Activated naive CD4-positive, alpha-beta T cell treated with anti-CD3 and anti-CD28 coated beads, Interleukin-2, amount 10 ng/mL, durations not matched to agents 7 days and 5 days (primary cell): ENCODE data around the gene ENTR1.

Experiments used
- CTCF ChIA-PET: fragments of 350-600 bp; sonication (Branson Sonifier 250); formaldehyde crosslinking; loops from one replicate; lab custom pipeline; 2021; ENCODE audit warnings: antibody characterized with exemption; lab: Charles Lee
- DNase-seq: peaks from one replicate; pipeline ENCODE4 v3.0.0-alpha.2; 2020
- H3K27ac Mint-ChIP-seq: one replicate; pipeline ENCODE4 v1.8.0; 2021; ENCODE audit warnings: mild to moderate bottlenecking, moderate library complexity, mixed read lengths
- H3K27me3 Mint-ChIP-seq: one replicate; pipeline ENCODE4 v1.8.0; 2021; ENCODE audit warnings: mild to moderate bottlenecking, mixed read lengths
- H3K36me3 Mint-ChIP-seq: one replicate; pipeline ENCODE4 v1.8.0; 2021; ENCODE audit warnings: mixed read lengths
- H3K4me1 Mint-ChIP-seq: one replicate; pipeline ENCODE4 v1.8.0; 2021; ENCODE audit warnings: mixed read lengths
- H3K4me3 Mint-ChIP-seq: one replicate; pipeline ENCODE4 v1.8.0; 2021; ENCODE audit warnings: mild to moderate bottlenecking, moderate library complexity, mixed read lengths
- H3K9me3 Mint-ChIP-seq: one replicate; pipeline ENCODE4 v1.8.0; 2021; ENCODE audit warnings: mixed read lengths

ENTR1 gene

DNA sequence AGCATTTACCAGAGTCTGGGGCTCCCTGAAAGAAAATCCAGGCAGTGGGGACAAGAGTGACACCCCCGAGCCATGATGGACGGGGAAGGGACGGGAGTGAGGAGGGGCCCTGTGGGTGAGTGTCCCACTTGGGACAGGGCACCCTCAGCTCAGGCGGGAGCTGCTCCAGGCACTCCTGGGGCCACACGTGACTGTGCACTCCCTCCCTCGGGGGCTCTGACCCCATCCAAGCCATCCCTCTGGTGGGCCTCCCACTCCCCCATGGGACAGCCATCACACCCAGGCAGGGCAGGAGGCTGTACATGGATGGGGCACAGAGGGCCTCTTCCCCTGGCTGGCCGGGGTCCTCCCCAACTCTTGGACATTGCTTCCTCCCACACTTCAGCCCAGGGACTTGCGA is 34.0 kb downstream of the ENTR1 start:
- Mint-ChIP-seq H3K27ac (no peak overlapping the region), H3K27me3 (no peaks in the 10 kb centered on the region), H3K9me3 (no peaks in the 10 kb centered on the region), H3K4me3 (no peak overlapping the region), H3K36me3 (no peaks in the 10 kb centered on the region), H3K4me1 (no peaks in the 10 kb centered on the region)
- CTCF ChIA-PET = no interaction called here
- no peak for DNase-seq

DNA sequence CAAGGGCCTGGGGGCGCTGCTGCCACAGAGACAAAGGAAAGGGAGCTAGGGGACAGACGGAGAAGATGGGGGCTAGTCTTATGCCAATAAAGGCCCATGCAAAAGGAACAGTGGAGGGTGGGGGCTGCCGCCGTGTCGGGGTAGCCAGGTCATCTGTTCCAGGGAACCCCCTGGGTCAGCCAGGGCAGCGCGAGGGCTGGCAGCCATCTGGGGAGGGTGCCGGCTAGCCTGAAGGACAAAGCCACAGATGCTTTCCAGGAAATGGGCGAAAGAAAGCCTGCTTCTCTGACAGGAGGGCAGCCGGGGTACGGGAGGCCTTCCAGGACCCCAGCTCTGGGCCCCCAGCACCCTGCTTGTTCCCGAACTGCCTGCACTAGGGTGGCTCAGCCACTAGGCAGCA is 35.3 kb downstream of the ENTR1 start:
- H3K4me1 Mint-ChIP-seq = no peaks in the 10 kb centered on the region
- H3K27me3 Mint-ChIP-seq = no peaks in the 10 kb centered on the region
- no peak for DNase-seq
- H3K9me3 Mint-ChIP-seq = no peaks in the 10 kb centered on the region
- no peak overlapping the region for H3K27ac Mint-ChIP-seq
- no peaks in the 10 kb centered on the region for H3K36me3 Mint-ChIP-seq
- H3K4me3 Mint-ChIP-seq = no peak overlapping the region
- CTCF ChIA-PET = interaction anchor here (0.6 kb wide), 1 partner anchor 26 kb away, joined by 3 read pairs; no protein-coding TSS in a partner anchor

DNA sequence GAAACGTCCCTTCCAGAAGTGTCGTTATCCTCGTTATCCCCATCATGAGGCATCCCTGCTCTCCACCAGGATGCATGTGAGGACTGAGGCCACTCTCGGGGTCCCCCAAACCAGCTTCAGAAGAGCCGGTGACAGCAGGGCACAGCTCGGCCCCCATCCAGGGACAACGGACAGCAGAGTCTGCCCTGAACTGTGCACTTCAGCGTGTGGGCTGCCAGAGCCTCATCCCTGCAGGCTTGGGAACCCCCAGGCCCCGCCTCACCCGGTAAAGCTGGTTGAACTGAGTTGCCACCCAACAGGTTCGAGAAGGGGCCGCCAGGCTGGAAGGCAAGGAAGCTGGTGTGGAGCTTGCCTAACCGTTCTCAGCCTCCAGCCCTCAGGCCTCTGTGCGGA is 36.2 kb downstream of the ENTR1 start:
- CTCF ChIA-PET = no interaction called here
- no peaks in the 10 kb centered on the region for H3K27me3 Mint-ChIP-seq
- H3K27ac Mint-ChIP-seq = no peak overlapping the region
- no peaks in the 10 kb centered on the region for H3K4me1 Mint-ChIP-seq
- no peak for DNase-seq
- no peaks in the 10 kb centered on the region for H3K36me3 Mint-ChIP-seq
- H3K9me3 Mint-ChIP-seq = no peaks in the 10 kb centered on the region
- H3K4me3 Mint-ChIP-seq = no peak overlapping the region

DNA sequence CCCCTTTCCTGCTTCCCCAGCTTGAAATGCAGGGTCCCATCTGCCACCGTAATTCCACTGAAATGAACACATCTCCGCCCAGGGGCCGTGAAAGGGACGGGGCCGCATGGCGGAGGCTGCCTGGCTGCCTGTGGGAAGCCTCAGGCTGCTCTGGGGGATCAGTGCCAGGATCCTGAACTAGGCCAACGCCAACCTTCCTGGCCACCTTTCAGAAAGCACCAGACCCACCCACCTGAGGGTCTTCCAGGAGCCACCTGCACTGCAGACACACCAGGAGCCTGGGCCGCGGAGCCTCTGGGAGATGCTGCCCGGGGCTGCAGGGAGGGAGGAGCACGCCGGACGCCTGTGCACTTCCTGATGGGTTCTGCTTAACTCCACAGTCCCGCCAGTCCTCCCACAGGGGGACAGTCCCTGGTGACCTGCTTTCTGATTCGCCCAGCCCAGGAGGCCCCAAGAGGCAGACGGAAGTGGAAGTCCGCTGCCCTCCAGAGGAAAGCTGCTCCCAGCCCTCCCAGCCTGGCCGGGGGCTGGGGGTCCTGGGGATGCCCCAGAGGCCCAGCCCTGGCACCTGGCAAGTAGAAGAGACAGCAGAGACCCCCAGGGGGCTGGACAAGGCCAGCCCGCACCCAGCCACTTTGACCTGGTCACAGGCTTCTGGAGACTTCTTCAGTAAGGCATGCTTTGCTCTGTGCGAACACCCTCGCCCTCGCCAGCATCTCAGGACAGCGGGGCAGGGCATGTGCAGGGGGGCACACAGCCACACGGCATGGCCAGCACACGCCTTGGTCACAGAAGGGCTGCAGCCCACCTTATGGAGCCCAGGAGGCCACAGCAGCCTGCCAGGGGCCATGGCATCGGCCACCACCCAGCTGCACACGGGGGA is 36.9 kb downstream of the ENTR1 start, which contains the start of gene CARD9:
Gene CARD9, minus strand, starts transcription at position 370 of the 883 bp plus-strand sequence. CDS start 1,591 bp downstream, outside the sequence.
- Mint-ChIP-seq H3K36me3 (no peaks in the 10 kb centered on the region), H3K4me1 (no peaks in the 10 kb centered on the region), H3K27me3 (no peaks in the 10 kb centered on the region), H3K4me3 (no peak within 1 kb of the TSS), H3K27ac (no peak within 1 kb of the TSS), H3K9me3 (no peaks in the 10 kb centered on the region)
- CTCF ChIA-PET = no interaction called here
- DNase-seq = no peak

DNA sequence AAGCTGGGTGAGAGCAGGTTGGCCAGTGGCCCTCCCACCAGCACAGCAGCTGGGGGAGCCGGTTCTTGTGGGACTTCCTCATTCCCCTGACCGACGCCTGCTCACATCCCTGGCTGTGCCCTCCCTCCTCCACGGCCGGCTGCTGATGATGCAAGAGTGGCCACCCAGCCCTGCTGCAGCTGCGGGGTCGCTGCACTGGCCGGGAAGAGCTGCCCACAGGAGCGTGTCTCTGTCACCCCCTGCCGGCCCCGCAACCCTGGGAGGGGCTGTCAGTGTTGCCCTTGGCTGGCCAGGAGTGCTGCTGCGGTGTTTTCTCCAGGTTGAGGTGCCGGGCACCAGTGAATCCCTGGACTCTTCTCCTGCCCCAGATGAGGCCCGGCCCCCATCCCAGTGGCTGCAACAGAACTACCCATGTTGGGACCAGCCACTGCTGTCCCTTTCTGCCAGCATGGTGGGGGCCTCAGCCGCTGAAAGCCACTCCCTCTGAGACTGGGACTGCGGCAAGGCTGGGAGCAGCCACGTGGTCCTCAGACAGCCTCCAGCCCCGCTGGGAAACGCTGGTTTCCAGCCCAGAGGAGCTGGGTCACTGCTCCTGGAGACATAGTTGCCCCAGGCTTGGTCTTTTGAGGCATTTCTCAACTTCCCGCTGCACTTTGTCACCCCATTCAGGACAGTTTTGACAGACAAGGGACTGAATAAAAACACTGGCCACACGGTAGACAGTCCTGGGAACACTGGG is 37.7 kb downstream of the ENTR1 start:
- CTCF ChIA-PET = interaction anchor here (0.6 kb wide), 1 partner anchor 32 kb away, joined by 3 read pairs; no protein-coding TSS in a partner anchor

DNA sequence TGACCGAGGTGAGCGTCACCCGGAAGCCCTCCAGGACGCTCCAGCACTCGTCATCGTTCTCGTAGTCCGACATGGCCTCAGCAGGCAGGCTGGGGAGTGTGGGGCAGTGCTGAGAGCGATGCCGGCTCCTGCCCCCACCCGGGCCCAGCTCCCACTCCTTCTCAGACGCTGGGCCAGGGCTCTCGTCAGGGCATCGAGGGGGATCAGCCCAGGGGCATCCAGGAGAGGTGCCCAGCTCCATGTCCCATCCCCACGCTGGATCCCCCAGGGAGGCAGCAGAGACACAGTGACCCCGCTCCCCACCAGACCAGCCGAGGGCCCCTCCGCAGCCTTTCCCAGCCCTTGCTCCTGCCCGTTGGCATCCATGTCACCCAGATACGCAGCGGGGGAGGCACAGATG is 38.4 kb downstream of the ENTR1 start:
- no peaks in the 10 kb centered on the region for H3K36me3 Mint-ChIP-seq
- CTCF ChIA-PET = interaction anchor here (0.6 kb wide), 1 partner anchor 32 kb away, joined by 3 read pairs; no protein-coding TSS in a partner anchor
- H3K9me3 Mint-ChIP-seq = no peaks in the 10 kb centered on the region
- H3K4me1 Mint-ChIP-seq = no peaks in the 10 kb centered on the region
- H3K4me3 Mint-ChIP-seq = no peak overlapping the region
- H3K27ac Mint-ChIP-seq = no peak overlapping the region
- no peaks in the 10 kb centered on the region for H3K27me3 Mint-ChIP-seq
- DNase-seq = no peak

More for the DNA sequence above, 37.7 kb downstream of the ENTR1 start:
- no peaks in the 10 kb centered on the region for H3K27me3 Mint-ChIP-seq
- H3K27ac Mint-ChIP-seq = no peak overlapping the region
- no peaks in the 10 kb centered on the region for H3K36me3 Mint-ChIP-seq
- no peaks in the 10 kb centered on the region for H3K4me1 Mint-ChIP-seq
- no peak for DNase-seq
- no peaks in the 10 kb centered on the region for H3K9me3 Mint-ChIP-seq
- no peak overlapping the region for H3K4me3 Mint-ChIP-seq

DNA sequence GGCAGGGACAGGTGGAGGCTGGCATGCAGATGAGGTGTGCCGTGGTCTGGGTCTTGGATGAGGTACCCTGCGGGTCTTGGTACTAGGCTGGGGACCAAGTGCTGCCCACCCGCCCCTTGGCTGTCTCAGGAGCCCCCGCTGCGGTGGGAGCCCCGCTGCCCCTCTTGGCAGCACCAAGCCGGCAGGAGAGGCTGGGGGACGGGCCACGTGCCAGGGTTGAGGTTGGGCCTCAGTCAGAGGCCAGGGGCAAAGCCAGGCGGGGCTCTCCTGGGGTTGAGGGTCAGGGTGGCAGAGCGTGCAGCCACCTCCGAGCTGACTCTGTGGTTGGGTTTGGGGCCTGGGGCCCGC is 38.9 kb downstream of the ENTR1 start:
- Mint-ChIP-seq H3K27me3 (no peaks in the 10 kb centered on the region), H3K4me1 (no peaks in the 10 kb centered on the region), H3K27ac (no peak overlapping the region), H3K36me3 (no peaks in the 10 kb centered on the region), H3K4me3 (no peak overlapping the region), H3K9me3 (no peaks in the 10 kb centered on the region)
- no peak for DNase-seq
- CTCF ChIA-PET = no interaction called here

DNA sequence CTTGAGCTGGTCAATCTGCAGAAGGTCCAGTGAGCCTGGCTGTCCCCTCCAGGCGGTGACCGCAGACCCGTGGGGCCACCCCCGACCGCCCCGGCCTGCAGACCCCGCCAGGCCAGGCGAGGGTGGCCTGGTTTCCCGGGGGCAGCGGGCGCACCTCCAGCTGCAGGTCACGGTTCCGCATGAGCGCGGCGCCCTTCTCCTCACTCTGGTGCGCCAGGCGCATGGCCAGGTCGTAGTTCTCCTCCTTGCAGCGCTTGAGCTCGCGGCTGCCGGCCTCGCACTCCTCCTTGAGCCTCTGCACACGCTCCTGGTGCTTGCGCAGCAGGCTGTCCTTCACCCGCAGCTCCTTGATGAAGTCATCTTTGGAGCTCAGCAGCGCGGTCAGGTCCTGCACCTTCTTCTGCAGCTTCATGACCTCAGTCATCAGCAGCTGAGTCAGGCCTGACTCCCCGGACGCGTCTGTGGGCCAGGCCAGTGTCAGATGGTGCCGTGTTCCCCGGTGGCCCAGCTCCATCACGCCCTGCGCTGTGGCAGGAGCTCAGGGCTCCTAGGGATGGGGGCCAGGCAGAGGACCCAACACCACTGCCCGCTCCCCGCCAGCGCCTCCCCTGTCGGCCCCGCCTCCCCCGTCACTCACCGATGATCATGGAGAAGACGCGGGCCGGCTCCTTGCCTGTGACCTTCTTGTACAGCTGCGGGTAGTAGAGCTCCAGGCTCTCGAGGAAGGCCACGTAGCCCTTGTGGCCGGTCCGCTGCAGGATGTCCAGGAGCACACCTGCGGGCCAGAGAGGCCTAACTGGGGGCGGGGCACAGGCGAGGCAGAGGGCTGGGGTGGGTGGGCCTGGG is 39.5 kb downstream of the ENTR1 start:
- Mint-ChIP-seq H3K4me1 (no peaks in the 10 kb centered on the region), H3K9me3 (no peaks in the 10 kb centered on the region), H3K4me3 (no peak overlapping the region), H3K27ac (no peak overlapping the region), H3K36me3 (no peaks in the 10 kb centered on the region), H3K27me3 (no peaks in the 10 kb centered on the region)
- CTCF ChIA-PET = no interaction called here
- no peak for DNase-seq

DNA sequence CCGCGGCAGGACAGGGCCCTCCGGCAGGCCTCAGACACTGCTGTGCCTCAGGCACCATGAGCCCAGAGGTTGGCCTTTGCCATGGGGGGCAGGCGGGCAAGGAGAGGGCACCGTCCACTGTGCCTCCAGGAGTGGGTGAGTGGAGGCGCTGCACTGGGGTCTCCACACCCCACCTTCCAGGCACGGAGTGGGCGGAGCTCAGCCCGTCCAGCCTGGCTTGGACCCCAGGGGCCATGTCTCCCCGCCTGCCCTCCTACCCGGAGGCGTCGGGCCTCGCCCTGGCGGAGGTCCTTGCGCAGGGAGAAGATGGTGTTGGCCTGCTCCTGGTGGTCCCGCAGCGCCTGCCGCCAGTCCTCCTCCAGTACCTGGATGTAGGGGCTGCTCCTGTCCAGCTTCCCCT is 40.4 kb downstream of the ENTR1 start:
- Mint-ChIP-seq H3K4me1 (no peaks in the 10 kb centered on the region), H3K9me3 (no peaks in the 10 kb centered on the region), H3K36me3 (no peaks in the 10 kb centered on the region), H3K27ac (no peak overlapping the region), H3K4me3 (no peak overlapping the region), H3K27me3 (no peaks in the 10 kb centered on the region)
- CTCF ChIA-PET = no interaction called here
- no peak for DNase-seq

DNA sequence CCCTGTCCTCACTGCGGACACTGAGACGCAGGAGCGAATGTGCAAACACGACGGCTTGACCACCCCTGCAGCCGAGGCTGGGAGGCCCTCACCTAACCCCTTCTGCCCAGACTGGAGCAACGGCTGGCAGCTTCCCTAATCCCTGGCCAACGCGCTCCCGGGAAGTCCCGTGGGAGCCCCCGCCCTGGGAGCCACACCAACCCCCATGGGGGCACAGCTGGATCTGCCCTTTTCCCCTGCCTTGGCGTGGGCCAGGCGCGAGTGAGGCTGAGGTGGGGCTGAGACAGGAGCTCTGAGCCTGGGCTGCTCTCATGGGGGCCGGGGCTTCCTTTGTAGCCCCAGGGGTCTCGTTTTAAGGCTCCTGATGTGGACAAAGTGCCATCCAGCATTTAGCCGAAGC is 42.2 kb downstream of the ENTR1 start:
- H3K4me3 Mint-ChIP-seq = no peak overlapping the region
- CTCF ChIA-PET = no interaction called here
- peaks cover 4% of the 10 kb centered on the region for H3K27me3 Mint-ChIP-seq
- H3K4me1 Mint-ChIP-seq = peaks cover 4% of the 10 kb centered on the region
- H3K36me3 Mint-ChIP-seq = no peaks in the 10 kb centered on the region
- no peak overlapping the region for H3K27ac Mint-ChIP-seq
- DNase-seq = no peak
- H3K9me3 Mint-ChIP-seq = no peaks in the 10 kb centered on the region

DNA sequence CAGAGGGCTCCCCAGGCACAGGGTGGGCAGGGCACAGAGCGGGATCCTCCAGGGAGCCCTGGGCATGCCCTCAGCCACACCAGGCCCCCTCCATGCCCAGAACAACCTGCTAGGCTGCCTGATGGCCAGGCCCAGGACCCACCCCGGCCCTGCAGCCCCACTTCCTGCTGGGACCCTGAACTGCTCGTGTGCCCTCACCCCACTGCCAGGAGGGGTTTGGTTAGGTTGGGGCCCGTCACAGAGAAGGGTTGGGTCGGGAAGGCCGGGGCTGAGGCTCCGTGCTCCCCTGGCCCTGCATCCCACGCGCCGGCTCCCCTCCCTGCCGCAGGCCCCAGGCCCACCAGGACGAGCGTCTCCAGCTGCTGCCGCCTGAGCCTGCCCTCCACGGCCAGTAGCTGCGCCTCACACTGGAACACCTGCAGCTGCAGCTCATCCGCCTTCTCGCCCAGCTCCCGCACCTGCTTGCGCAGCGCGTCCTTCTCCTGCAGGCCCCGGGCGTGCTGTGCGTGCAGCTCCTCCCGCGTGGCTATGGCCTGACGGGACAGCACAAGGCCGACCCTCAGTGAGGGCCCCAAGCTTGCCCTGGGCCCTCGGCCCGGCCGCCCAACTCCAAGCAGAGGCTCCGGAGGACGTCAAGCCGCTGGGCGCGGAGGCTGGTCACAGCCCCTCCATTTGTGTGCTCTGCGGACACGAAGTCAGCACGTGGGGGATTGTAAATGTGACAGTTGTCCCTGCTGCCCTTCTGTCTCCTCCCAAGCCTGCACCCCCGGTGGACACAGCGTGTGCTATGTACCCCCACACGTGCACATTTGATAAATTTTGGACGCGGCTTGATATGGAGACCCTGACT is 42.9 kb downstream of the ENTR1 start:
- no peak for DNase-seq
- peaks cover 4% of the 10 kb centered on the region for H3K27me3 Mint-ChIP-seq
- H3K27ac Mint-ChIP-seq = no peak overlapping the region
- peaks cover 9% of the 10 kb centered on the region for H3K4me1 Mint-ChIP-seq
- no peaks in the 10 kb centered on the region for H3K36me3 Mint-ChIP-seq
- CTCF ChIA-PET = no interaction called here
- no peak overlapping the region for H3K4me3 Mint-ChIP-seq
- no peaks in the 10 kb centered on the region for H3K9me3 Mint-ChIP-seq

DNA sequence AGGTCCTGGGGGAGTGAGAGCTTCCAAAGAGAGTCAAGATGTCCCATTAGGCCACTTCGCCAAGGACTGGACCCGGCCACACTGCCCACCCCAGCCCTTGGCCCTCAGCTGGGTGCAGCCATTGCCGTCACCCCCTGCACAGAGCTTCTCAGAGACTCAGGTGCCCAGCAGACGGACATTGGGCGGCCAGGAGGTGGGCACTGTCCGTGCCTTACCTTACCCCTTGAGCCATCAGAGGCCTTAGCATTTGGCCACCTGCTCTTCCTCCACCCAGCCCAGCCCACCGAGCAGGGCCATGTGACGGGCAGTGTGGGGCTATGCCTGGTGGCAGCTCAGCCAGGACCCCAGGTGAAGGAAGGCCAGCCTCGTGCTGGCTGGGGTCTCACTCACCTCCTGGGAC is 43.6 kb downstream of the ENTR1 start:
- Mint-ChIP-seq H3K4me3 (no peak overlapping the region), H3K9me3 (no peaks in the 10 kb centered on the region), H3K27me3 (peaks cover 4% of the 10 kb centered on the region), H3K4me1 (peaks cover 9% of the 10 kb centered on the region), H3K36me3 (no peaks in the 10 kb centered on the region), H3K27ac (no peak overlapping the region)
- CTCF ChIA-PET = interaction anchor here (1.4 to 1.6 kb wide), 2 partner anchors 34 to 54 kb away, joined by 4 to 5 read pairs; no protein-coding TSS in a partner anchor
- no peak for DNase-seq

DNA sequence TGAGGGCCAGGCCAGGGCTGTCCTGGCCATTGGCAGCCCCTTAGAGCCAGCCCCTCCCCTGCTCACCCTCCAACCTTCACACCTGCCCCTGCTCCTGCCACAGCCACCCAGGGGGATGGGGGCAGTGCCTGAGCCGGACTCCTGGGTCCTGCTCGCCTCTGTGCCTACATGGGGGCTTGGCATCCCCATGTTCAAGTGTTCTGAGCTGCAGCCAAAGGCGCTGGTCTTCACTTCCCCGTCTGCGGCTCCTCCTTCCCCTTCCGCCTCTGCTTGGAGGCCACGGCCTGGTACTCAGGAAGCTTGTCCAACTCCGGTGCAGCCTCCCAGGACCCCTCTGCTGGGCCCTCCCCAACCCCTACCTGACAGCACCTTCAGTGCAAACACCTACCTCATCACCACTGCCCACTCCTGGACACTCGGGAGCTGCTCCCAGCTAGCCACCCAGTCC is 44.6 kb downstream of the ENTR1 start:
- peaks cover 4% of the 10 kb centered on the region for H3K27me3 Mint-ChIP-seq
- no peak overlapping the region for H3K27ac Mint-ChIP-seq
- no peaks in the 10 kb centered on the region for H3K36me3 Mint-ChIP-seq
- peaks cover 9% of the 10 kb centered on the region for H3K4me1 Mint-ChIP-seq
- no peak for DNase-seq
- H3K9me3 Mint-ChIP-seq = no peaks in the 10 kb centered on the region
- CTCF ChIA-PET = interaction anchor here (1.4 to 1.6 kb wide), 3 partner anchors 21 to 53 kb away, joined by 4 to 5 read pairs (median 4); no protein-coding TSS in a partner anchor
- H3K4me3 Mint-ChIP-seq = no peak overlapping the region
